ENCODE measurements around the gene ACOX3.
A peak's percentile ranks its signal among the peaks of the same experiment; 100 is the strongest.

Gene ACOX3

DNA sequence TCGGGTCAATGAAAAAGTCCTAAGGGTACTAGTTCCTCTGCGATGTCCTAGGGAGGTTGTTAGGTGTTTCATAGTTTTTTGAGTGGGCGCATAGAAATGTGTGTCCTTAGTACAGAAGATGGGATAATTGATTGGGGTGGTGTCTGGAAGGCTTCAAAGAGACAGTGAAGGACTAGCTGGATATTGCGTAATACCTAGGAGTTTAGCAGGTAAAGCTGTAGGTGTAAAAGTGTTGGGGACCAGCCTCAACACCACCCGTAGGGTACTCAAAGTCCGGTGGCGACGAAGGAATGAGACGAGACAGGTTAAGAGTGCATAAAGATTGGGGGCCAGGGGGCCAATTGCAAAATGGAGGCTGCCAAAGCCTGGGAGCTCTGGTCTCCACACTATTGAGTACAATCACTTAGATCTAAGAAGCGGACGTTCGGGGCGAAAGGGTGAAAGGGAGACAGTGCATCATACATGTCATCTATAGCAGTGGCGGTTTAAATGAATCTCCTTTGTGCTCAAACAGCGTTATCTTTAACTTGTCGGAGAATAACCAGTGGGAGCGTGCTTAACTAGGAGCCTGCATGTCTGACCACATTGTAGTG is 1.1 kb upstream of the ACOX3 start:
- H3K27me3 ChIP-seq (ENCODE audit: insufficient read depth, low read length), result no peaks in the 10 kb centered on the region
- peak overlapping the region; percentile 92 for H3K9ac ChIP-seq (ENCODE audit: low read depth, low read length)
- no peaks in the 10 kb centered on the region for H3K9me3 ChIP-seq (ENCODE audit: insufficient read depth, low read depth, low read length)
- H3K4me1 ChIP-seq (ENCODE audit: insufficient read depth, low read length), result peaks cover 14% of the 10 kb centered on the region
- H3K4me3 ChIP-seq (ENCODE audit: low read length), result peak overlapping the region; percentile 92
- H3K27ac ChIP-seq (ENCODE audit: low read length), result no peak overlapping the region
- peaks cover 4% of the 10 kb centered on the region; the same call in 1 of the 2 replicates for H3K36me3 ChIP-seq (ENCODE audit: insufficient read depth, low read depth, low read length)

GRCh38 chr4:8439914-8440491 is 520 bp downstream of the ACOX3 start:
- no peaks in the 10 kb centered on the region for H3K27me3 ChIP-seq (ENCODE audit: insufficient read depth, low read length)
- peak overlapping the region; percentile 69 for H3K27ac ChIP-seq (ENCODE audit: low read length)
- H3K4me3 ChIP-seq (ENCODE audit: low read length), result peak overlapping the region; percentile 92
- no peaks in the 10 kb centered on the region for H3K36me3 ChIP-seq (ENCODE audit: insufficient read depth, low read depth, low read length)
- peak overlapping the region; percentile 92 for H3K9ac ChIP-seq (ENCODE audit: low read depth, low read length)
- no peaks in the 10 kb centered on the region for H3K9me3 ChIP-seq (ENCODE audit: insufficient read depth, low read depth, low read length)
- H3K4me1 ChIP-seq (ENCODE audit: insufficient read depth, low read length), result peaks cover 20% of the 10 kb centered on the region

- Histone ChIP-seq H3K27me3 (ENCODE audit: insufficient read depth, low read length) (no peaks in the 10 kb centered on the region), H3K36me3 (ENCODE audit: insufficient read depth, low read depth, low read length) (no peaks in the 10 kb centered on the region), H3K9ac (ENCODE audit: low read depth, low read length) (no peak overlapping the region), H3K27ac (ENCODE audit: low read length) (no peak overlapping the region), H3K9me3 (ENCODE audit: insufficient read depth, low read depth, low read length) (no peaks in the 10 kb centered on the region), H3K4me3 (ENCODE audit: low read length) (no peak overlapping the region), H3K4me1 (ENCODE audit: insufficient read depth, low read length) (peaks cover 20% of the 10 kb centered on the region)
These were observed 1.4 kb downstream of the ACOX3 start for GRCh38 chr4:8439168-8439567.

DNA sequence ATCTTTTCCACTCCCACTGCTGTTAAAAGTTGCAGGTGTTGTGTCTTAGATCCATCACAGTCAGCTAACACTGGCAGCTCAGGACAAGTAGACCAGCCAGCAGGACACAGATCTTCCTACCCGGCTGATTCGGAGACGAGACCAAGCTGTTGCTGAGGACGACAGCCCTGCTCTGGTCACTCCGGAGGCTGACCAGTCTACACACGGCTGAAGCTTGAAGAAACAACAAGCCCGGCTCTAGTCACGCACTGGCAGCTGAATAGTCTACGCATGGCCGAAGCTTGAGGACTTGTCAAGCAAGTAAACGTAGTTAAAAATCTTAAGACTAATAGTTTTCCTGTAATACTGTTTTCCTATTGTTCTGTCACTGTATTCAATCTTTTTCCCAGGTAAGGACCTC is 1.8 kb downstream of the ACOX3 start:
- no peak overlapping the region for H3K27ac ChIP-seq (ENCODE audit: low read length)
- H3K36me3 ChIP-seq (ENCODE audit: insufficient read depth, low read depth, low read length), result no peaks in the 10 kb centered on the region
- peaks cover 20% of the 10 kb centered on the region for H3K4me1 ChIP-seq (ENCODE audit: insufficient read depth, low read length)
- H3K9me3 ChIP-seq (ENCODE audit: insufficient read depth, low read depth, low read length), result no peaks in the 10 kb centered on the region
- H3K9ac ChIP-seq (ENCODE audit: low read depth, low read length), result no peak overlapping the region
- no peak overlapping the region for H3K4me3 ChIP-seq (ENCODE audit: low read length)
- H3K27me3 ChIP-seq (ENCODE audit: insufficient read depth, low read length), result no peaks in the 10 kb centered on the region

- H3K4me3 ChIP-seq (ENCODE audit: low read length), result peak overlapping the region; percentile 50
- no peaks in the 10 kb centered on the region for H3K36me3 ChIP-seq (ENCODE audit: insufficient read depth, low read depth, low read length)
- H3K9ac ChIP-seq (ENCODE audit: low read depth, low read length), result peak overlapping the region; percentile 41; the same call in 1 of the 2 replicates
- peaks cover 17% of the 10 kb centered on the region for H3K4me1 ChIP-seq (ENCODE audit: insufficient read depth, low read length)
- H3K27me3 ChIP-seq (ENCODE audit: insufficient read depth, low read length), result no peaks in the 10 kb centered on the region
- peak overlapping the region; percentile 1 for H3K27ac ChIP-seq (ENCODE audit: low read length)
- H3K9me3 ChIP-seq (ENCODE audit: insufficient read depth, low read depth, low read length), result no peaks in the 10 kb centered on the region
These were observed 3.2 kb downstream of the ACOX3 start for GRCh38 chr4:8437281-8437680.

GRCh38 chr4:8435656-8436121 is 4.8 kb downstream of the ACOX3 start:
- H3K4me1 ChIP-seq (ENCODE audit: insufficient read depth, low read length), result peaks cover 13% of the 10 kb centered on the region; the same call in 1 of the 2 replicates
- no peaks in the 10 kb centered on the region for H3K27me3 ChIP-seq (ENCODE audit: insufficient read depth, low read length)
- H3K9ac ChIP-seq (ENCODE audit: low read depth, low read length), result no peak overlapping the region
- H3K36me3 ChIP-seq (ENCODE audit: insufficient read depth, low read depth, low read length), result no peaks in the 10 kb centered on the region
- H3K9me3 ChIP-seq (ENCODE audit: insufficient read depth, low read depth, low read length), result no peaks in the 10 kb centered on the region
- no peak overlapping the region for H3K27ac ChIP-seq (ENCODE audit: low read length)
- no peak overlapping the region for H3K4me3 ChIP-seq (ENCODE audit: low read length)

GRCh38 chr4:8434251-8435073 is 6.1 kb downstream of the ACOX3 start:
- Histone ChIP-seq H3K36me3 (ENCODE audit: insufficient read depth, low read depth, low read length) (no peaks in the 10 kb centered on the region), H3K27ac (ENCODE audit: low read length) (no peak overlapping the region), H3K27me3 (ENCODE audit: insufficient read depth, low read length) (no peaks in the 10 kb centered on the region), H3K9ac (ENCODE audit: low read depth, low read length) (no peak overlapping the region), H3K9me3 (ENCODE audit: insufficient read depth, low read depth, low read length) (no peaks in the 10 kb centered on the region), H3K4me1 (ENCODE audit: insufficient read depth, low read length) (peaks cover 13% of the 10 kb centered on the region; the same call in 1 of the 2 replicates), H3K4me3 (ENCODE audit: low read length) (no peak overlapping the region)

DNA sequence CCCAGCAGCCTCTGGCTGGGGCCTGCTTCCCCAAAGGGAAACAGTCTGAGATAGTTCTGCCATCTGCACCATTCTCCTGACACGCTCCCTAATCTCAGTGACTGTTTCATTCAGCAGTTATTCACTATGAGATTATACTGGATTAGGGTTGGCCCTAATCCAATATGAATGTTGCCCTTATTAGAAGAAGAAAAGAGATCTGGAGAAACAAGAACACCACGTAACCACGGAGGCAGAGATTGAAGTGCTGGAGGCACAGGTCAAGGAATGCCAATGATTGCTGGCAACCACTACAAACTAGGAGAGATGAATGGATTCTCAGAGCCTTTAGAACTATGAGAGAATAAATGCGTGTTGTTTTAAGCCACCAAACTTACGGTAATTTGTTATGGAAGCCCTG is 7.4 kb downstream of the ACOX3 start:
- H3K36me3 ChIP-seq (ENCODE audit: insufficient read depth, low read depth, low read length), result no peaks in the 10 kb centered on the region
- H3K27ac ChIP-seq (ENCODE audit: low read length), result no peak overlapping the region
- H3K27me3 ChIP-seq (ENCODE audit: insufficient read depth, low read length), result no peaks in the 10 kb centered on the region
- H3K4me3 ChIP-seq (ENCODE audit: low read length), result no peak overlapping the region
- no peak overlapping the region for H3K9ac ChIP-seq (ENCODE audit: low read depth, low read length)
- H3K9me3 ChIP-seq (ENCODE audit: insufficient read depth, low read depth, low read length), result no peaks in the 10 kb centered on the region
- peaks cover 13% of the 10 kb centered on the region; the same call in 1 of the 2 replicates for H3K4me1 ChIP-seq (ENCODE audit: insufficient read depth, low read length)

DNA sequence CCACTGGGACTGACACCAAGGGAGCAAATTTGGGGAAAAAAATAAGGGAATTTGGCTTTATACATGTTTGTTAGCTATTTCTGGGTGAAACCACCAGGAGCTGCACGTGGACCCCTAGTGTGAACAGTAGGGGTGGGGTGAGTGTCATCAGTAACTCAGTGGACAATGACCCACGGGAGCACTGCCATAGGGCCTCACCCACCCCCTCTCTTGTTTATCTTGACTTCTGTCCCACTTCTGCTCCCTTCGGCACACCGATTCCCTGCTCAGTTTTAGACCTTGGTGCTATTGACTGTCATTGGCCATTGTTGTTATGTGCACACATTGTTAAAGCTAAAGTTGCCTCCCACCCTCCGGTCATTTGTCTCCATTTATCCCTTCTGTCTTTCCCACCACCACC is 9.0 kb downstream of the ACOX3 start:
- H3K27me3 ChIP-seq (ENCODE audit: insufficient read depth, low read length), result no peaks in the 10 kb centered on the region

GRCh38 chr4:8428288-8429097 is 12.0 kb downstream of the ACOX3 start:
- no peaks in the 10 kb centered on the region for H3K9me3 ChIP-seq (ENCODE audit: insufficient read depth, low read depth, low read length)
- H3K27ac ChIP-seq (ENCODE audit: low read length), result no peak overlapping the region
- H3K36me3 ChIP-seq (ENCODE audit: insufficient read depth, low read depth, low read length), result no peaks in the 10 kb centered on the region
- H3K9ac ChIP-seq (ENCODE audit: low read depth, low read length), result peak overlapping the region; percentile 63; the same call in 1 of the 2 replicates
- no peaks in the 10 kb centered on the region for H3K27me3 ChIP-seq (ENCODE audit: insufficient read depth, low read length)
- no peaks in the 10 kb centered on the region for H3K4me1 ChIP-seq (ENCODE audit: insufficient read depth, low read length)
- peak overlapping the region; percentile 81 for H3K4me3 ChIP-seq (ENCODE audit: low read length)

More for the DNA sequence above, 9.0 kb downstream of the ACOX3 start:
- no peak overlapping the region for H3K4me3 ChIP-seq (ENCODE audit: low read length)
- no peak overlapping the region for H3K9ac ChIP-seq (ENCODE audit: low read depth, low read length)
- H3K9me3 ChIP-seq (ENCODE audit: insufficient read depth, low read depth, low read length), result no peaks in the 10 kb centered on the region
- H3K4me1 ChIP-seq (ENCODE audit: insufficient read depth, low read length), result peaks cover 6% of the 10 kb centered on the region; the same call in 1 of the 2 replicates
- no peak overlapping the region for H3K27ac ChIP-seq (ENCODE audit: low read length)
- no peaks in the 10 kb centered on the region for H3K36me3 ChIP-seq (ENCODE audit: insufficient read depth, low read depth, low read length)

GRCh38 chr4:8427761-8428287 is 12.7 kb downstream of the ACOX3 start:
- no peak overlapping the region for H3K27ac ChIP-seq (ENCODE audit: low read length)
- no peaks in the 10 kb centered on the region for H3K4me1 ChIP-seq (ENCODE audit: insufficient read depth, low read length)
- H3K27me3 ChIP-seq (ENCODE audit: insufficient read depth, low read length), result no peaks in the 10 kb centered on the region
- H3K4me3 ChIP-seq (ENCODE audit: low read length), result peak overlapping the region; percentile 81
- H3K9ac ChIP-seq (ENCODE audit: low read depth, low read length), result peak overlapping the region; percentile 63; the same call in 1 of the 2 replicates
- no peaks in the 10 kb centered on the region for H3K9me3 ChIP-seq (ENCODE audit: insufficient read depth, low read depth, low read length)
- H3K36me3 ChIP-seq (ENCODE audit: insufficient read depth, low read depth, low read length), result no peaks in the 10 kb centered on the region

Data from iPS-20b (cell line).